GM19372 (cell line): ENCODE measurements around the gene CYP4F8.
"Not testable (repeated sequence)": the region's sequence is repeated elsewhere in the genome, so short reads cannot be mapped to it uniquely, and the experiment has no call there.

Experiments used
- ATAC-seq: cut with Tn5 transposase; IDR thresholded peaks from one replicate; pipeline ENCODE4 v1.9.1; 2021; ENCODE audit warnings: mild to moderate bottlenecking, low read depth, moderate library complexity; ENCODE audit not compliant: unreplicated experiment

Gene CYP4F8

GRCh38 chr19:15679089-15679488, 64.1 kb downstream of the CYP4F8 start:
- no peak for ATAC-seq

- ATAC-seq: not testable (repeated sequence)
Measured at GRCh38 chr19:15679865-15680264, 64.8 kb downstream of the CYP4F8 start.
